Mucosa of rectum (tissue), 2 donors: Measurements from ENCODE around the gene SAYSD1.

Experiments
- H3K27ac ChIP-seq, 2 donors: one replicate each; pipeline ENCODE4 v1.7.0; 2013; ENCODE audit warnings: inconsistent platforms in 2 of 2, low read depth in 2 of 2, low read length in 2 of 2
- H3K27me3 ChIP-seq, 2 donors: one replicate each; pipeline ENCODE4 v1.7.0; 2013; ENCODE audit warnings: low read length in 2 of 2; ENCODE audit not compliant: control insufficient read depth in 2 of 2, insufficient read depth in 2 of 2
- H3K36me3 ChIP-seq, 2 donors: one replicate each; pipeline ENCODE4 v1.7.0; 2013; ENCODE audit warnings: low read length in 2 of 2; ENCODE audit not compliant: control insufficient read depth in 2 of 2, insufficient read depth in 2 of 2
- H3K4me1 ChIP-seq, 2 donors: one replicate each; pipeline ENCODE4 v1.7.0; 2013; ENCODE audit warnings: low read length in 2 of 2, mild to moderate bottlenecking in 1 of 2; ENCODE audit not compliant: control insufficient read depth in 2 of 2, insufficient read depth in 2 of 2
- H3K4me3 ChIP-seq, 2 donors: one replicate each; pipeline ENCODE4 v1.7.0; 2013; ENCODE audit warnings: low read length in 2 of 2
- H3K9ac ChIP-seq, 2 donors: one replicate each; pipeline ENCODE4 v1.7.0; 2013; ENCODE audit warnings: low read length in 2 of 2, low read depth in 1 of 2, mild to moderate bottlenecking in 1 of 2
- H3K9me3 ChIP-seq, 2 donors: one replicate each; pipeline ENCODE4 v1.7.0; 2013; ENCODE audit warnings: low read length in 2 of 2; ENCODE audit not compliant: control insufficient read depth in 2 of 2
- donor health status: healthy.
- donor health status: Normal muscosa, but diverticular disease.

The SAYSD1 gene

GRCh38 chr6:39083231-39083634 lies 31.8 kb downstream of the SAYSD1 start:
- Histone ChIP-seq H3K27me3 (peaks cover 0 to 1% of the 10 kb centered on the region in 2 donors), H3K4me3 (no peak overlapping the region), H3K9ac (no peak overlapping the region), H3K4me1 (no peaks in the 10 kb centered on the region), H3K27ac (no peak overlapping the region), H3K36me3 (no peaks in the 10 kb centered on the region), H3K9me3 (no peaks in the 10 kb centered on the region)

GRCh38 chr6:39082310-39082709 lies 32.7 kb downstream of the SAYSD1 start:
- Histone ChIP-seq H3K36me3 (no peaks in the 10 kb centered on the region), H3K27me3 (no peaks in the 10 kb centered on the region), H3K9me3 (no peaks in the 10 kb centered on the region), H3K4me3 (no peak overlapping the region), H3K9ac (no peak overlapping the region), H3K4me1 (no peaks in the 10 kb centered on the region), H3K27ac (no peak overlapping the region)

DNA sequence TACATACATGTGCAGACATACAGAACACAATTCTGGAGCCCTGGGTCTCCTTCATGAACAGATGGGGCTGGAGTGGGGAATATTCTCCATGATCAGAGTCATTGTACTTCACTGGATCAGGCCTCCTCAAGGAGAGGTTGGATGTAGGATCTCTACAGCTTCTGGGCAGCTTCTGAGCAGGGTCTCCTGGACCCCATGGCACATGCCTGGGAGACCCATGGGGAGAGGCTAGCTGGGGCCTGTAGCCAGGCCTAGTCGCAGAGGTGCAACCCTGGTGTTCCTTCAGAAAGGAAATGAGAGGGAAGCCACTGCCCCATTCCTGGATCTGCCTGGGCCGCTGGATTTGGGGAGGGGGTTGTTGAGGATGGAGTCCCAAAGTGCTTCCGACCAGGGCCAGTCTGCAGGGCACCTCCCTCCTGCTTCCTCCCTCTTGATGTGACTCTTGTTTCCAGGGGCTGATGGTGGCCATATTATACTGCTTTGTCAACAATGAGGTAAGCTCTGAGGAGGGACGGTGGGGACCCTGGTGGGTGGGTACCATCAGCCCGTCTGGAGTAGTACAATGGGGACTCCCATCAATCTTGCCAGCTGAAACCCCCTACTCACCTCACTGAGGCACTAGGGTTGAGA lies 34.6 kb downstream of the SAYSD1 start:
- Histone ChIP-seq H3K36me3 (no peaks in the 10 kb centered on the region), H3K27me3 (no peaks in the 10 kb centered on the region), H3K27ac (no peak overlapping the region), H3K9ac (no peak overlapping the region), H3K4me1 (no peaks in the 10 kb centered on the region), H3K4me3 (no peak overlapping the region), H3K9me3 (no peaks in the 10 kb centered on the region)

DNA sequence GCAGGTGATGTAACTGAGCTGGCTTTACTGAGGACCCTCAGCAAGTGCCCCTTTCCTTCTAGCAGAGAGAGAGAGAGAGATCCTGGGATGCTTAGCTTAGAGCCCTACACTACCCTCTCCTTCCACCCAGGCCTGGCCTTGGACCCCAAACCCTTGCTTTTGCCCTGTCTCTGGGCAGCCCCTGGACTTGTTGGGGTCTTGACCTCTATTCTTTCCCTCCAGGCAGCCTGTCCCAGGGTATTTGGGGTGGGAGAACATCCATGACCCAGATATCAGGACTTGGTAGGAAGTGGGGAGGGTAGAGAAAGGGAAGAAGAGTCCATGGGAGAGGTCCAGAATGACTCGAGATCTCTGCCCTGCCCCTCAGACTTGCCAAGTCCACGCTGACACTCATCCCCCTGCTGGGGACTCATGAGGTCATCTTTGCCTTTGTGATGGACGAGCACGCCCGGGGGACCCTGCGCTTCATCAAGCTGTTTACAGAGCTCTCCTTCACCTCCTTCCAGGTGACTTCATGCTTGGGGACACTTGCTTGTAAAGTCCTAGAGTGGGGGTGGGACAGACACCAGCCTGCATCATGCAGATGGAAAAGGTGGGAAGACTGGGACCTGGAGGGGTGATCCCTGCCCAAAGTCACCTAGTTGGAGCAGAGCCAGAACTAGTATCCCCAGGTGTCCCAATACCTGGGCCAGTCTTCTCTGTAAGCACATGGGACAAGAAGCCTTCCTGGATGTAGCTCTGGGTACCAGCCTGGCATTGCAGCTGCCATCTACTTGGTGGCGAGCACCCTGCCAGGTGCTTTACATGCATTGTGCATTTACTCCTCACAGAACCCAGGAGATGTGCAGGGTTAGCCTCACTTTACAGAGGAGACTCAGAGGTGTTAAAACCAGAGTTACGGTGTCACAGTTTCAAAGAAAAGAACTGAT lies 35.5 kb downstream of the SAYSD1 start:
- Histone ChIP-seq H3K27ac (no peak overlapping the region), H3K27me3 (no peaks in the 10 kb centered on the region), H3K9ac (no peak overlapping the region), H3K4me1 (no peaks in the 10 kb centered on the region), H3K9me3 (no peaks in the 10 kb centered on the region), H3K36me3 (no peaks in the 10 kb centered on the region), H3K4me3 (no peak overlapping the region)

GRCh38 chr6:39078695-39079094 lies 36.3 kb downstream of the SAYSD1 start:
- no peaks in the 10 kb centered on the region for H3K9me3 ChIP-seq
- H3K9ac ChIP-seq, result no peak overlapping the region
- no peaks in the 10 kb centered on the region for H3K4me1 ChIP-seq
- H3K36me3 ChIP-seq, result no peaks in the 10 kb centered on the region
- no peak overlapping the region for H3K27ac ChIP-seq
- no peak overlapping the region for H3K4me3 ChIP-seq
- H3K27me3 ChIP-seq, result no peaks in the 10 kb centered on the region

GRCh38 chr6:39077882-39078594 lies 36.9 kb downstream of the SAYSD1 start:
- Histone ChIP-seq H3K4me3 (no peak overlapping the region), H3K9me3 (no peaks in the 10 kb centered on the region), H3K36me3 (no peaks in the 10 kb centered on the region), H3K4me1 (no peaks in the 10 kb centered on the region), H3K9ac (no peak overlapping the region), H3K27me3 (no peaks in the 10 kb centered on the region), H3K27ac (no peak overlapping the region)

GRCh38 chr6:39076623-39077535 lies 38.1 kb downstream of the SAYSD1 start:
- H3K27me3 ChIP-seq, result peaks cover 0 to 4% of the 10 kb centered on the region in 2 donors
- H3K4me1 ChIP-seq, result no peaks in the 10 kb centered on the region
- H3K4me3 ChIP-seq, result no peak overlapping the region
- H3K27ac ChIP-seq, result no peak overlapping the region
- no peaks in the 10 kb centered on the region for H3K36me3 ChIP-seq
- H3K9me3 ChIP-seq, result no peaks in the 10 kb centered on the region
- no peak overlapping the region for H3K9ac ChIP-seq

GRCh38 chr6:39075807-39076622 lies 39.0 kb downstream of the SAYSD1 start:
- H3K27me3 ChIP-seq, result peaks cover 0 to 4% of the 10 kb centered on the region in 2 donors
- no peak overlapping the region for H3K4me3 ChIP-seq
- H3K27ac ChIP-seq, result no peak overlapping the region
- H3K36me3 ChIP-seq, result no peaks in the 10 kb centered on the region
- no peak overlapping the region for H3K9ac ChIP-seq
- H3K9me3 ChIP-seq, result no peaks in the 10 kb centered on the region
- H3K4me1 ChIP-seq, result no peaks in the 10 kb centered on the region
